Measurements from ENCODE around the gene FOLR1.

GRCh38 chr11:72202571-72202970 is 10.6 kb downstream of the FOLR1 start:
- no peak for TF ChIP-seq POLR2A (IDR thresholded peaks at IDR 0.05; ENCODE audit: low read depth, low read length)
- no peak for TF ChIP-seq REST (IDR thresholded peaks at IDR 0.05; ENCODE audit: low read depth, low read length)
- TF ChIP-seq, protein P1, sequence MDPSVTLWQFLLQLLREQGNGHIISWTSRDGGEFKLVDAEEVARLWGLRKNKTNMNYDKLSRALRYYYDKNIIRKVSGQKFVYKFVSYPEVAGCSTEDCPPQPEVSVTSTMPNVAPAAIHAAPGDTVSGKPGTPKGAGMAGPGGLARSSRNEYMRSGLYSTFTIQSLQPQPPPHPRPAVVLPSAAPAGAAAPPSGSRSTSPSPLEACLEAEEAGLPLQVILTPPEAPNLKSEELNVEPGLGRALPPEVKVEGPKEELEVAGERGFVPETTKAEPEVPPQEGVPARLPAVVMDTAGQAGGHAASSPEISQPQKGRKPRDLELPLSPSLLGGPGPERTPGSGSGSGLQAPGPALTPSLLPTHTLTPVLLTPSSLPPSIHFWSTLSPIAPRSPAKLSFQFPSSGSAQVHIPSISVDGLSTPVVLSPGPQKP (IDR thresholded peaks at IDR 0.05; ENCODE audit: low read depth, low read length): no peak
- no peak for TF ChIP-seq SPI1 (IDR thresholded peaks at IDR 0.05; ENCODE audit: borderline replicate concordance, insufficient read depth, low read depth, low read length)
